Spleen (tissue), 11 donors: ENCODE results near the gene MYO10. TPM values are rescaled to one million over a fixed set of nuclear protein-coding genes. Genes with fewer than 3 reads are reported as not detected.

Experiments
- DNase-seq: peaks from one replicate; pipeline ENCODE4 v3.0.0-alpha.2; 2020
- H3K27ac ChIP-seq, 8 donors: fragments of 200-600 bp; sonication (generic) in 7 of 8; 1 replicate in 4 of 8; 2 replicates in 4 of 8; pipeline versions ENCODE4 v1.5.0 to v1.8.0; 2016 to 2021; ENCODE audit warnings: inconsistent platforms in 4 of 8, mild to moderate bottlenecking in 4 of 8, moderate library complexity in 1 of 8
- H3K27me3 ChIP-seq, 7 donors: fragments of 200-600 bp; sonication (generic) in 6 of 7; replicated peaks in 1 of 7; 1 replicate in 4 of 7; 2 replicates in 3 of 7; pipeline versions ENCODE4 v1.5.0 to v1.8.0; 2016 to 2021; ENCODE audit warnings: inconsistent platforms in 3 of 7, mild to moderate bottlenecking in 1 of 7
- H3K36me3 ChIP-seq, 6 donors: fragments of 200-600 bp; sonication (generic) in 5 of 6; 1 replicate in 4 of 6; 2 replicates in 2 of 6; pipeline versions ENCODE4 v1.5.0 to v1.8.0; 2016 to 2021; ENCODE audit warnings: inconsistent platforms in 2 of 6
- H3K4me1 ChIP-seq, 6 donors: fragments of 200-600 bp; sonication (generic) in 5 of 6; 1 replicate in 3 of 6; 2 replicates in 3 of 6; pipeline versions ENCODE4 v1.5.0 to v1.8.0; 2016 to 2021; ENCODE audit warnings: inconsistent platforms in 3 of 6
- H3K4me3 ChIP-seq, 8 donors: fragments of 200-600 bp; sonication (generic) in 7 of 8; 1 replicate in 4 of 8; 2 replicates in 4 of 8; pipeline versions ENCODE4 v1.5.0 to v1.8.0; 2016 to 2021; ENCODE audit warnings: inconsistent platforms in 4 of 8, mild to moderate bottlenecking in 4 of 8, moderate library complexity in 2 of 8
- H3K9me3 ChIP-seq, 8 donors: fragments of 200-600 bp; sonication (generic) in 7 of 8; 1 replicate in 4 of 8; 2 replicates in 4 of 8; pipeline versions ENCODE4 v1.5.0 to v1.8.0; 2016 to 2021; ENCODE audit warnings: inconsistent platforms in 4 of 8
- CTCF ChIP-seq, 11 experiments: fragments of 200-600 bp in 7 of 11; fragments of 450-650 bp in 4 of 11; sonication (generic) in 4 of 11; IDR thresholded peaks in 8 of 11; conservative IDR thresholded peaks in 3 of 11; 1 replicate in 7 of 11; 2 replicates in 4 of 11; pipeline versions ENCODE4 v1.4.0 to v1.8.0; 2016 to 2021; ENCODE audit warnings: antibody characterized with exemption in 11 of 11, inconsistent platforms in 4 of 11, mild to moderate bottlenecking in 1 of 11
- POLR2A ChIP-seq, 3 donors: fragments of 450-650 bp; IDR thresholded peaks; one replicate each; pipeline ENCODE4 v1.5.1; 2017; ENCODE audit warnings: antibody characterized with exemption in 3 of 3, mild to moderate bottlenecking in 1 of 3
- POLR2AphosphoS5 ChIP-seq, 3 donors: sonication (generic); formaldehyde crosslinking; IDR thresholded peaks; one replicate each; pipeline ENCODE4 v1.5.1; 2017; ENCODE audit warnings: antibody characterized with exemption in 3 of 3
- WGBS, 5 donors: extraction: QIAGEN DNeasy Blood & Tissue Kit in 3 of 5; methylation state at CpG; one replicate each; pipeline versions ENCODE4 v1.1.5 to v1.1.7; 2013 to 2018; 5-methylcytosine and 5-hydroxymethylcytosine counted together
- intact Hi-C: fragments of 100-400 bp; cut with DNase I; formaldehyde crosslinking; loops from one replicate; pipeline ENCODE4 v1.15.0; 2023; ENCODE audit warnings: low total_unique reads
- polyA plus RNA-seq, 3 donors: library from polyadenylated mRNA; stranded (reverse); fragments of 200-250 nt; gene quantifications; one replicate each; pipeline ENCODE4 v1.2.1, GENCODE V29; 2013
- total RNA-seq, 7 donors: library from RNA; depleted of rRNA in 3 of 7; stranded (reverse); fragments of >200 nt in 3 of 7; fragmentation: NEBNext Ultra II Directional in 4 of 7; extraction: Animal tissue kit (Norgen Biotek cat#: 25700) in 4 of 7; gene quantifications; one replicate each; pipeline versions ENCODE4 v1.1.0 to v1.2.1, GENCODE V29; 2016 to 2021
- donor health status: healthy with polysubstance abuse.
- donor health status: DM: no; HTN: no; CAD: no; lungs with moderate emphysema.
- donor health status: DM: no; HTN: no; CAD: no.
- donor health status: Bipolar disorder and iron deficiency.
- donor health status: healthy.
- donor health status: DM: no; HTN: no; CAD: no.
- donor health status: DM: yes; HTN: yes; CAD: no.

MYO10 gene
- total and polyA plus RNA-seq, 10 donors = 1.1 to 72.8 (median 32.7) TPM

- Histone ChIP-seq H3K27ac (no peak overlapping the region), H3K4me1 (no peaks in the 10 kb centered on the region), H3K27me3 (no peaks in the 10 kb centered on the region), H3K36me3 (no peaks in the 10 kb centered on the region), H3K4me3 (no peak overlapping the region), H3K9me3 (peaks cover 2 to 31% (median 23%) of the 10 kb centered on the region in 8 donors)
- TF ChIP-seq CTCF (IDR thresholded peaks at IDR 0.05 in 8 of 11, conservative IDR thresholded peaks at IDR 0.05 in 3 of 11) (no peak), POLR2A (IDR thresholded peaks at IDR 0.05) (no peak), POLR2AphosphoS5 (IDR thresholded peaks at IDR 0.05) (no peak)
- intact Hi-C loops = no loop called here
- peak; percentile 11 for DNase-seq
- WGBS, 5 donors = 72 to 96% (median 83%) methylated on average over 6 of the region's 6 CpGs
Observed at GRCh38 chr5:16944816-16945562, 8.9 kb upstream of the MYO10 start.

DNA sequence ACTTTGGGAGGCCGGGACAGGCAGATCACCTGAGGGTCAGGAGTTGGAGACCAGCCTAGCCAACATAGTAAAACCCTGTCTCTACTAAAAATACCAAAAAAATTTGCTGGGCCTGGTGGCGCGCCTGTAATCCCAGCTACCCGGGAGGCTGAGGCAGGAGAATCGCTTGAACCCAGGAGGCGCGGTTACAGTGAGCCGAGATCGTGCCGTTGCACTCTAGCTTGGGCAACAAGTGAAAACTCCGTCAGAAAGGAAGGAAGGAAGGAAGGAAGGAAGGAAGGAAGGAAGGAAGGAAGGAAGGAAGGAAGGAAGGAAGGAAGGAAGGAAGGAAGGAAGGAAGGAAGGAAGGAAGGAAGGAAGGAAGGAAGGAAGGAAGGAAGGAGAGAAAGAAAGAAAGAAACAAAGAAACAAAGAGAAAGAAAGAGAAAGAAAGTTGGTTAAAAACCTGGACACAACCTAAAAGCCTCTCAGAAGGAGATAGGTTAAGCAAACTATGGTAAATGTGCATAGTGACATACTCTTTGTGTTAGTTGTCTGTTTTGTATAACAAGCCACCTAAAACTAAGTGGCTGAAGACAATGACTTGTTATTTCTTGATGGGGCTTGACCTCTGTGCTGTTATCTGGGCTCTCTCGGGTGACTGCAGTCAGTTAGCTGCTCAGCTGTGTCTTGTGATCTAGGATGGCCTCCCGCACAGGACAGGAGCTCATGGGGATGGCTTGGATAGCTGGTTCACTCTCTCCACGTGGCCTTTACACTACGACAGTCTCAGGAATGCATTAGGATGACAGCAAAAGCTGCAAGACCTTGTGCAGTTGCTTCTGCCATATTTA is 8.0 kb upstream of the MYO10 start:
- DNase-seq = peak; percentile 17
- Histone ChIP-seq H3K4me1 (no peaks in the 10 kb centered on the region), H3K4me3 (no peak overlapping the region), H3K27me3 (no peaks in the 10 kb centered on the region), H3K9me3 (peaks cover 2 to 31% (median 23%) of the 10 kb centered on the region in 8 donors), H3K36me3 (no peaks in the 10 kb centered on the region), H3K27ac (no peak overlapping the region)
- intact Hi-C loops = no loop called here
- TF ChIP-seq POLR2AphosphoS5 (IDR thresholded peaks at IDR 0.05) (no peak), CTCF (IDR thresholded peaks at IDR 0.05 in 8 of 11, conservative IDR thresholded peaks at IDR 0.05 in 3 of 11) (no peak), POLR2A (IDR thresholded peaks at IDR 0.05) (no peak)
- WGBS, 5 donors = 78 to 87% (median 84%) methylated on average over 14 to 15 of the region's 15 CpGs

DNA sequence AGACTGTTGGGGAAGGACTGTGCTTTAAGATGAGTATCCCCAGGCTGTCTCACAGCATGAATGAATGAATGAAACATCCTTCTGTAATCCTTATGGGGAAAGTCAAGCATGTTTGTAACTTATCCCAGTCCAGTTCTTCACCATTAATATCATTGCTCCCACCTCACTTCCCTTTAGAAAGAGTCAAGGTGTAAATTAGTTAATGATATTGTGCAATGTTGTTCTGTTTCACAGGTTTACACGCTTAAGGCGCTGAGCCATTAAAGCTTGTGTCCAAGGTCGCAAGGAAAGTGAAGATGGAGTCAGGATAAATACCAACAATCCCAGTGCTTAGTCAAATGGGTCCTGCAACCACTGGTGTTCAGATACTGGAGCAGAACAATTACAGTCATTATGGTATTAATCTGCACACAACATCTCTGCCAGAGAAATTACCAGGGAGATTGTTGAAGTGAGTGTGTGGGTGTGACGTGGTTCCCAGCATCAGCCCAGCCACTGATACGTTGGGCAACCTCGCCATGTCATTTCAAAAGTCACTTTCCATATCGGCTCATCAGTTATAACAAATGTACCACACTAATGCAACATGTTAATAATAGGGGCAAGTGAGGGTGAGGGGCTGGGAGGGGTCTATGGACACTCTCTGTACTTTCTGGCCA is 1.5 kb upstream of the MYO10 start:
- H3K4me3 ChIP-seq = no peak overlapping the region
- intact Hi-C loops = loop anchor here (10.0 kb wide), 1 partner anchor 207 kb away; no protein-coding TSS in a partner anchor
- 52 to 93% (median 75%) methylated on average over 7 of the region's 7 CpGs for WGBS, 5 donors
- TF ChIP-seq POLR2AphosphoS5 (IDR thresholded peaks at IDR 0.05) (no peak), POLR2A (IDR thresholded peaks at IDR 0.05) (no peak), CTCF (IDR thresholded peaks at IDR 0.05 in 8 of 11, conservative IDR thresholded peaks at IDR 0.05 in 3 of 11) (no peak)
- DNase-seq = peak; percentile 35
- peaks cover 0 to 45% (median 32%) of the 10 kb centered on the region in 6 donors for H3K4me1 ChIP-seq
- H3K27ac ChIP-seq = no peak overlapping the region
- peaks cover 0 to 4% (median 0%) of the 10 kb centered on the region in 8 donors for H3K9me3 ChIP-seq
- H3K27me3 ChIP-seq = peaks cover 0 to 49% (median 18%) of the 10 kb centered on the region in 7 donors
- H3K36me3 ChIP-seq = no peaks in the 10 kb centered on the region
